ENCODE measurements around the gene STAB1.
"Not testable (repeated sequence)": the region's sequence is repeated elsewhere in the genome, so short reads cannot be mapped to it uniquely, and the experiment has no call there.

Gene STAB1

DNA sequence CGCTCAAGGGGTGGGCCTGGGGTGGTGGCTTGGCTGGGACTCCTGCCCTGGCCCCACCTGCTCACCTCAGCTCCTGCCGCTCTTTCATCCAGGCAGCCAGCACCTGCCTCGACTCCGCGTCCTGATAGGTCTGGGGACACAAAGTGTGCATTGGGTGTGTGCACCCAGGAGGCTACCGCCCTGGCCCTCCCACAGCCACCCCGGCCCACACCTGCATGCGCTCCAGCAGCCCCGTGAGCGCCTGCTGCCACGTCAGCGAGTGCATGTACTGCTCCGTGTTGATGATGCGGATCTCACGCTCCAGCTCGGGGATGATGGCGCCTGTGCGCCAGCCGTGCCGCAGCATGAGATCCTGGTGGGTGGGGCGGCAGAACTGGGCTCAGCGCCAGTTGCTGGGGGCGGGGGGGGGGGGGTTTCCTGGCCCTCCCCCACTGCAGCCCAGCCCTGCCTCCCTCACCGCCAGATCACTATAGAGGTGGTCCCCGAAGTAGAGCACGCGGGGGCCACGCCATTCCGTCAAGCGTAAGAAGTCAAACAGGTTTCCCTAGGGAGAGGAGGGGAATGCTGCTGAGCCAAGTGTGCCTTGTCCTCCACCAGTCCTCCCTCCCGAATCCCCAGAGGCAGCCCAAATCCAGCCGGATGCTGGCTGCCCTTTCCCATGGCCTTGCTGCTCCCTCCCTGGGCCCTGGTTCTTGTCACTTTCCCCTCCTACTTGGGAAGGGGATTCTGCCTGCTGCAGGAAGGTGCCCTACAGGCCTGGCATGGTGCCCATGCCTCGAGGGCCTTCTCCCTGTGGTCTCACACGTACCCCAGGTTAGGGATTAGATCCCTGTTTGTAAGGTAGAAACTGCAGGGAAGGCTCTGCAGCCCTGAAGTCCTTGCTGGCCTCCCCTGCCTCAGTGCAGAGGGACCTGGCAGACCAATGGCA is 29.9 kb downstream of the STAB1 start:
- no peak for DNase-seq

DNA sequence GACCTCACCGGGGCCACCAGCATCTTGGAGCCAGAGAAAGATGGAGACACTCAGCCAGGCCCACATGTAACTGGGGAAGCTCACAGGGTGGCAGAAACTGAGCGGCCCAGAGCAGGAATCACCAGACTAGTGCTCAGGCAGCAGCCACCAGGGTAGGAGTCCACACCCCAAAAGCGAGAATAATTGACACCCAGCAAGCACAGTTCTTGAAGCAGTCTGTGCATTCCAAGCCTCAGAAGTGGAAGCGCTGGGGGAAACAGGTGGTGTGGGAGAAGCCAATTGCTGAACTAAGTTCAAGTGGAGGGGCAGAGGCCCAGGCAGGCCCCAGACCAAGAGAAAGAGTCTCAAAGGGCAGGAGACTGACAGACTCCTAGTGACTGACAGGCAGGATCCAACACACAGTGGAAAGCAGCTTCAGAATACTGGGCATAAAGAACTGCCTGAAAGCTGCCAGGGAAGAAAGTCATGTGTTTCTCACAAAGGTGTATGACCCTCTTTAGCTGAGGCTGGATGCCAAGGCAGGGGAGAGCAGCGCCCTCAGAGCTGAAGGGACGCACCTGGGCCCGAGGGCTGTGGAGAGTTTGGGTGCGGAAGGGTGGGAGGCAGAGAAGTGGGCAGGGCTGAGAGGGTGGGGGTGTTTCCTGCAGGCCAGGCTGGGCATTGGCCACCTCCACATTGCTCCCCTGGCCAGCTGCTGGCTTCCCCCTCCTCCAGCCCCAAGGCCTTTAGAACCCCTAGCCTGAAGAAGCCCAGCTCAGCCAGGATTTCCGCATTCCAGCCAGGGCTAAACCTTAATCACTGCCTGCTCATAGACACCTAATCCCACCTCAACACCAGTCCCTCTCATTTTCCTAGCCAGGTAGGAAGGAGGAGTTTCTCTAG is 30.8 kb downstream of the STAB1 start:
- DNase-seq = no peak

DNA sequence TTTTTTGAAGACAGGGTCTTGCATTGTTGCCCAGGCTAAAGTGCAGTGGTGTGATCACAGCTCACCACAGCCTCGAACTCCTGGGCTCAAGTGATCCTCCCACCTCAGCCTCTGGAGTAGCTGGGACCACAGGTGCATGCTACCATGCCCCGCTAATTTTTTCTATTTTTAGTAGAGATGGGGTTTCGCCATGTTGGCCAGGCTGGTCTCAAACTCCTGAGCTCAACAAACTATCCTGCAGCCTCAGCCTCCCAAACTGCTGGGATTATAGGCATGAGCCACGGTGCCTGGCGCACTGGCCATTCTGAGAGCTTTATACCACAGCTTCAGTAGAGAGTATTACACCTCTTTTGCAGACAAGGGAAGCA is 31.5 kb downstream of the STAB1 start:
- DNase-seq = not testable (repeated sequence)

DNA sequence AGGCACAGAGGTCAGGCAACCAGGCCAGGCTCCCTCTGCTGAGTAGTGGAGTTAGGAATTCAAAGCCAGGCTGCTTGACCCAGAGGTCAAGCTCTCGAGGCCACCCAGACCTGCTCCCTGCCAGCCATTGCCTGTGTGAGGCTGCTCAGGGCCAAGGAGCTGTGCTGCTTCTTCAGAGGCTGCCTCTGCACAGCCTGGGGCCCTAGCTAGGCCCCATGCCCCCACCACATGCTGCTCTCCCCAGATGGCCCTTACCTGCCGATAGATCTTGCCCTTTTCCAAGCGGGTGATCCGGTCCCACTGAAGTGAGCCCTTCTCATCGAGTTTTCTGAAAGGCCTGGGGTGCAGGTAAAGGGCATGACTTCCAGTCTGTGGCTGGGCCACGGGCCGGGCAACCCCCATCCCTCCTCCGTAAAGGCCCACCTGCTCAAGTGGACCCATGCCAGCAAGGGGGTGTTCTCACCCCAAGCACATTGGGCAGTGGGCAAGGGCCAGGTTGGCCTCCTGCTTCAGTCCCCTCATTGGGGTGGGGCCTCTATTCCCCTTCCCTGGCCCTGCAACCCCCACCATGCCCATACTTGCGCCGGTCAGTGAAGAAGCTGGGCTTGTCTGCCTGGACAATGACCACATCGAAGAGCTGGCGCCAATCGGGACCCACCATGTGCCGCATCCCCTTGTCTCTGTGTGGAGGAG is 32.0 kb downstream of the STAB1 start:
- no peak for DNase-seq

DNA sequence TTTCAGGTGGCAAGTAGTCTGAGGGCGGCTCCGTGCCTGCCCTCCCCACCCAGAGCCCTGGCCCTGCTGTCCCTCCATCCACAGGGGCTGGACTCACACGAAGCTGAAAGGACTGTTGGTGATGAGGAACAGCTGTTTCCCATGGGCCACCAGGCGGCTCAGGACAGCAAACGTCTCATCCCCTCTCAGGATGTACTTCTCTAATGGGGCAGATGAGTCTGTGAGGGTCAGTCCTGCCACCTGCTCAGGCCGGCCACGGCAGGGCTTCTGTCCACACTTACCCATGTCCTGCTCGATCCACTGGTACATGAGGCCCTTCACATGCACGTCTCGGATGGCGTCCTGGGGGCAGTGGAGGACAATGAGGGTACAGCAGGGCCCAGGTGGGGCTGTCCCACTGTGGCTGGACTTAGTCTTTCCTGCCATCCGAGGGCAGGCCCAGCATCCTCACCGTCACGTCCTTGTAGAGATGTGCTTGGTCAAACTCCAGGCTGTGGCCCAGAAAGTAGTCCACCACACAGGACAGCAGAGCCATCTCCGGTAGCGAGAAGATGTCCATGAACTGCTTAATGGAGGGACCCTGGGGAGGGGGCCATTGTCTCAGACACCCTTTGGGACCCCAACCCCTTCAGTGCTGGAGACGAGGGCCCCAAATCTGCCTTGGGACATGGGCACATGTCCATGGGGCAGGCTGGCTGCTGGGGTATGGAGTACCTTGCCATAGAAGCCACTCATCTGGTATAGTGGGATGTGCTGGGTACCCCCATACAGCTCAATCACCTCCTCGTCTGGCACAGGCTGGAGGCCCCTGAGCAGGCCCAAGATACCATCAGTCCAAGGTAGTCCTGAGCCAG is 32.8 kb downstream of the STAB1 start:
- DNase-seq = no peak

DNA sequence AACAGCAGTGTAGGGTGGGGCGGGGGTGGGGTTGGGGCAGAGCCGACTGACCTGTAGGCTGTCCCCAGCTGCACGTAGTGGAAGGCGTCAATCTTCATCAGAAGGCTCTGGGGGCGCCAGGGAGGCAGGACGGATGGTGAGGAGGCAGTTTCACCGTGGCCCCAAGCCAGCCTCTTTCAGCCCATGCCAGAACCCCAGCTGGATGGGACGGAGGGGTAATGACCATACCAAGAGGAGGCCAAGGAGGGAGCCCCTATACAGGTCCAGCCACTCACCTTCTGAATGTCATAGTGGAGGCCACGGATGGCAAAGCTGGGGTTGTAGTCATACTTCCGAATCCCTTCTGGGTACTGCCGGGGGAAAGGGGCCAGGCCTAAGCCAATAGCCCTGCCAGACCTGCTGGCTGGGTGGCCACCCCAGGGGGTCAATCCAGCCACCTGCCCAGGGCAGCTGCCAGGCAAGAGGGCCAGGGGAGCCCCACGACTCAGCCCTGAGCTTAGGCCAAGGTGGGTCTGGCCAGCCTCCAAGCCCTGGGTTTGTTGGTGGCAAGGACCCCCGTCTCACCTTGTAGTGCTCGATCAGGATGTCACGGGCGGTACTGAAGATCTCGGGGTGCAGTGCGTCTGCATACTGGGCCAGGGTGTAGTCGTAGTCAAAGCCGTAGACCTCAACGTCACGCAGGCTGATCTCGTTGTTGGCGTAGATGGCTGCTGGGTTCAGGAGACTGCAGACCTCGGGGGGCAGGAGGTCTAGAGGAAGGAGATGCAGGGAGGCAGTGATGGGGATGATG is 33.6 kb downstream of the STAB1 start:
- DNase-seq = no peak

DNA sequence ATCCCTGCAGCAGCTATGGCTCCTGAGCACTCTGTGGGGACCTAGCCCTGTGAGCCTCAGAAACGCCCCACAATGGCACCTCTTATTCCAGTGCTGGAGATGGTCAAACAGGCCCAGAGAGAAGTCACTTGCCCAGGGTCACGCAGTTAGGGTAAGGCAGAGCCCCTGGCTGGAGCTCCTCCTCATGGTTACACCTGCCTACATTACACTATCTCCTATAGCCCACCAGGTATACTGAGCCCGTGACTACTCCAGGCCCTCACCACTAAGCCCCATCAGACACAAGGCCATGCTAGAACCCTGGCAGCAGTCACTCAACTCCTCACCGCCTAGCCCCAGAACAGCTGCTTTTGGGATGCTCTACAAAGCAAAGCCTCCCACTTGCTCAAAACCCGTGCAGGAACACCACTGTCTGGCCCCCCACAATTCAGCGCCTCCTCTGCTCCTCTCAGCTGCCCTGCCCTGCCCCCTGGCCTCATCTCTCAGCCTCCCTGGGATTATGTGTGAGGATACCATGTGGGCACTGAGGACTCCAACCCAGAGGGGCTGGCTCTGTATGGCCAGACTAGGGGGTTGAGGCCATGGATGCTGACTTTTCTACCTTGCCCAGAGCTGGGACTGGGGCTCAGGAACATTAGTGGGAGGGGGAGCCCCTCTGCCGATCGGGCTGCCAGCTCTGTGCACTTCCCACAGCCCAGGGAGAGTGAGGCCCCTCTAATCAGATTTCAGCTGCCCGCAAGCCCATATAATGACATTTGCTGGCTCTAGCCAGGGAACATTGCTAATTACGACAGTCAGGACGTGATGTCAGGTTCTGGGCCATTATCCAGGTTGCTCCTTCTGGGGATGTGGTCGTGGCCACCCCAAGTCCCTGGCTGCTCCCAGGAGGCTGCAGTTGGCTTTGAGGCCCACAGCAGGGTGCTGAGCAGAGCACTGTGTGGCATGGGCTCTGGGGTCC is 34.5 kb downstream of the STAB1 start:
- no peak for DNase-seq

DNA sequence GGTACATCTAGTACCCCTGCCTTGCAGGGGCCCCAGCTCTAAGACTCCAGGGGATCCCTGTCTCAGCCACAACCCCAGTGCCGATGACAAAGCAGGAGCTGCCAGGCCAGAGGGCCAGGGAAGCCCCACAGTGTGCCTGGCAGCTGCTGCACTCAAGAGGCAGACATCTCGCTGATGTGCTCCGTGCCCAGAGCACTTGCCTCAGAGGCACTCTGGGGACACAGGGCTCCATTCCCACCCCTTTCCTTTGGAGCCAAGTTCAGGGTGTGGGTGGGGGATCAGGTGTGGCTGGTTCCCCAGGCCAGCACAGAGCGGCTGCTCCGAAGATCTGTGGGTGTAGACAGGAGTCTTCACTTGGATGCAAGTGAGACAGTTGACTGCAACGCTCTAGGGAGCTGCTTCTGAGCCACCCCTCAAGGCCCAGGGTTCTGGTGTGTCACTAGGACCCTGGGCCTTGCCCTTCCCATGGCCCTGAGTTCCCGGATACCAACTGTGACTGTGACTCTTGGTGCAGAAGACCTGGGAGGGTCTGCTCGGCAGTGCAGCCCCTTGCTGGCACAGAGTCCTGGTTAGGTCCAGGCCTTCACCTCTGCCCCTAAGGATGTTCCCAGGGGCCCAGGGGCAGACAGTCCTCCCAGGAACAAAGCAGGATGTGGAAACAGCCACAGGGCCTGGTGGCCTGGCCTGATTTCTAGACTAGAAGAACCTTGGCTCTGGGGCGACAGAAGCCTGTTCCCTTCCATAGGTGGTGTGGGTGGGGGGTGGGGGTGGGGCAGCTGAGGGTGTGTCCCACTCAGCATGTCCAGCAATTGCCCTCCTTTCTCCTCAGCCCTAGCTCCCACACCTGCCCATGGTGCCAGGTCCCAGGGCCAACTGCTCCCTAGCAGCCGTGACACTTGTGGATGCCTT is 36.0 kb downstream of the STAB1 start:
- no peak for DNase-seq

DNA sequence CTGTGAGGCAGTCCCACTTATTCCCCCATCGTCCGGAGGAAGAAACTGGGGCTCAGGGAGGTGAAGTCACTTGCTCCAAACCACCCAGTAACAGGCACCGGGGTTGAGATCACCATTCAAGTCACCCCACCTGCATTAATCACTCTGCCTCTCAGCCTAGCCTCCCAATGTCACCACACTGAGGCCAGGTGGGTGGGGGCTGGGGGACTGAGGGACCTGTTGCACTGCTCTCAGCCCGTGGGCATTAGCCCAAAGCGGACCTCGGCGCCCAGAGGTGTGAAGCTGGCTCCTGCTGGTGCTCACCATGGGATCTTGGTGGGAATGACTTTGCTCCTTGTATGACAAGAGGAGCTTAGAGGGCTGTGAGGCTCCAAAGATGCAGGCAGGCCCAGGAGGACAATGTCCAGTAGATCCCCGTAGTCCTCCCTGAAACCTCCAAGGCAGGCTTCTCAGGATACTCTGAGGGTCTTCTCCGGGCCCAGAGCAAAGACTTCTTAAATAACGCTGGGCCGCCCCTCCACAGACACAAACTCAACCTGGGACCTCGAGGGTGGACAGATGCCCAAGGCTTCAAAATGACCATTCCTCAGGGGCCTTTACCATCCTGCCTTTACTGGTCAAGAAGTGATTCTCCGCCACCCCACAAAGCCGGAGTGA is 36.9 kb downstream of the STAB1 start:
- no peak for DNase-seq

DNA sequence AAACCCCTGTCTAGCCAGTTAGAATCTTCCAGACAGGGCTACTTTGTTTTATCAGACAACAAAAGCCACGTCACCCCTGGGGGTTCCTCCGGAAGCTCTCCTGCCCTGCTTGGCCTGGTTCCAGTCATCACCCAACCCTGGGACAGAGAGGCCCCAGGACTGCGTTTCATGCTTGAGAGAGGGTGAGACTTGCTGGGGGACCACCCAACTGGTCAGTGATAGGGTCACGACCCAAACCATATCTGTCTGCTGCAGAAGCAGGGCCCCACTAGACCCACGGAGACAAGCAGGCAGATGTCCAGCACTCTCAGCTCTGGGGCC is 37.3 kb downstream of the STAB1 start:
- DNase-seq = peak; percentile 27

DNA sequence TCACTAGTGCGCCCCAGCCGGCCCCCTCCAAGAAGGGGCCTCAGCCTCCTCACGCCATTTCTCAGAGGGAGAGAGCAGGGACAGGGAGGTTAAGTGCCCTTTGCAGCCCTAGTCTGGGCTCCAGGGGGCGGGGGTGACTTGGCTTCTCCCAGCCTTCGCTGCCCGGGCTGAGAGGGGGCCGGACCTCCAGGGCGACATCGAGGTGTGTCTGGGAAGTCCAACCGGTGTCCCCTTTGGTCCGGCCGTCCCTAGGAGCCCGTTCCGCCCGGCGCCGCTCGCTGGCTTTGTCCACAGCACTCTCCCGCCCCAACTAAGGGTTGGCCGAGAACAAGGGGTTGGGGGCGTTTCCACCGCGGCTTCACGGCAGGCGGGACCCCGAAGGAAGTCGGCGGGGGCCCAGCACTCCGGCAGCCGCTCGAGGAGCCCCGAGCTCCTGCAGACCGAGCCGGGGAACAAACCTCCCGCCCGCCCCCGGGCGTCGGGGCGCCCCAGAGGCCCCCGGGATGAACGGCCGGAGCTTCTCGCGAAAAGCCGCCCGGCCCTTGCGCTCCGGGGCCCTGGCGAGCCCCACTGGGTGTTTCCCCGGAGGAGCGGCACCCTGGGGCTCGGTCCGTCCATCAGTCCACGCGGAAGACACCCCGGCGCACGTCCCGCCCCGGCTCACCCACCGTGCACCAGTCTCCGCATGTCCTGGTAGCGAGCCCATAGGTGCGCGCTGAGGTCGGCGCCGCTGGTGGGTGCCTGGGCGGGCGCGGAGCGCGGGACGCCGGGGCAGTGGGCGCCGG is 37.9 kb downstream of the STAB1 start:
- DNase-seq = peak; percentile 23

DNA sequence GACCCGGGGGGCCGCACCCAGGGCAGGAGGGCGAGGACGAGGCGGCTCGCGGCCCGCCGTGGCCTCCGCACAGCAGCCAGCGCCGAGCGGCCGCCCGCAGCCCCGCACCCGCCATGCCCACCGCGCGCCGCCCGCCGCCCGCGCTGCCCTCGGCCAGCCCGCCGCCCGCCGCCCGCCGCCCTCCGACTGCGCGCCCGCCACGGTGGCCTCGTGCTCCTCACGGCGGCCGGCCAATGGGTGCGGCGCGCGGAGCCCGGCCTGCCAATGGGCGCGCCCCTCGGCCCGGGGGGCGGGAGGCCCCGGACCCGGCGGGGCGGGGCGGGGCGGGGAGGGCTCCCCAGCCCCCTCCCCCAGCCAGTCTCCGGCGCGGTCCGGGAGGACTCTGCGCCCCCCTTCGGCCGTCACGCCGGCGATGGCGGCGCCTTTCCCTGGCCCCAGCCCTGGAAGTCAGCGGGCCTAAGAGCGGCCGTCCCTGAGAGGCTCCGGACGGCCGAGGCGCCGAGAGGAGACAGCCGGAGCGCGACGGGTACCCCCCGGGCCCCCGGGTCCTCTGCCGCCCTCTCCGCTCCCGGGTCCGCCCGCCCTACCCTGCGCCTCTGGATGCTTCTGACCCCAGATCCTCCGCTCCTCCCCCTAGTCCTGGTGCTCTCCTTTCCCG is 38.6 kb downstream of the STAB1 start, which contains the start of gene NT5DC2:
Gene NT5DC2 (minus strand): TSS at position 235 of the 658 bp plus-strand sequence. CDS start 120 bp downstream, at position 115.
- DNase-seq = peak; percentile 68

DNA sequence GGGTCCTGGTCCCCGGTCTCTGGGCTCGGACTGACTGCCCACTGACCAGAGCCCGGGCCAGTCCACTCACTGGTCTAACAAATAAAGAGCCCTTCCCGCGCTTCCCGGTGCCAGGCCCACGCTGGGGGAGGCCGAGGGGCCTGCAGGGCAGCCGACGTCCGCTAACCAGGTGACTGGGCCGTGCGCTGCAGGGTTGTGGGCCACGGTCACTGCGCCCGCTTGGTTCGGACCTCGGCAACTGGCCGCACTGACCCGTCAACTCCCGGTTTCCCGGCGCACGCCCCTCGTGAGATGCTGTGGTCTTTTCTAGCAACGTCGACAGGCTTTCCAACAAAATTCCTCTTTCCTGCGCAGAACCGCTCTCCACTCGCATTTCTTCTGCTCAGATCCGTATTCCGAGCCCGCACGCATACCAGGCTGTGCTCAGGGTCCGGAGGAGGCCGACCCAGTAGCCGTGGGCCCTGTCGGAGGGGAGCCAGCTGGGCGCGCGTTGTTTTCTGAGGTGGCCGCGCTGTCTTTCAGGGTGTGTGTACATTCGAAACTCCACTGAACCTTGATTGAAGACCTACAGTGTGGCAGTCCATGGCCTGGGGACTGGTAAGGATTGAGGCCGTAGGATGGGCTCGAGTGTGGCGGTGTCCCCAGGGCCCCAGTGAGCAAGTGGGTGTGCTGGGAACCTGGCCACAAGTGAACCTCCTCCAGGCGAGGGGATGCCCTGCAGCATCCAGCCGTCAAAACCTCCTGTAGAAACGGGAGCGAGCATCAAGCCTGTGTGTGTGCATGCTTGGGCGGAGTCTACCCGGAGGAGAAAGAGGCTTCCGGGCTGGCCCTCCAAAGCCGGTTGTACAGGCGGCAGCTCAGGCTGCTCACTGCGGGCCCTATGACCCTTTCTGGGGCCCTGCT is 39.4 kb downstream of the STAB1 start:
- DNase-seq = no peak

DNA sequence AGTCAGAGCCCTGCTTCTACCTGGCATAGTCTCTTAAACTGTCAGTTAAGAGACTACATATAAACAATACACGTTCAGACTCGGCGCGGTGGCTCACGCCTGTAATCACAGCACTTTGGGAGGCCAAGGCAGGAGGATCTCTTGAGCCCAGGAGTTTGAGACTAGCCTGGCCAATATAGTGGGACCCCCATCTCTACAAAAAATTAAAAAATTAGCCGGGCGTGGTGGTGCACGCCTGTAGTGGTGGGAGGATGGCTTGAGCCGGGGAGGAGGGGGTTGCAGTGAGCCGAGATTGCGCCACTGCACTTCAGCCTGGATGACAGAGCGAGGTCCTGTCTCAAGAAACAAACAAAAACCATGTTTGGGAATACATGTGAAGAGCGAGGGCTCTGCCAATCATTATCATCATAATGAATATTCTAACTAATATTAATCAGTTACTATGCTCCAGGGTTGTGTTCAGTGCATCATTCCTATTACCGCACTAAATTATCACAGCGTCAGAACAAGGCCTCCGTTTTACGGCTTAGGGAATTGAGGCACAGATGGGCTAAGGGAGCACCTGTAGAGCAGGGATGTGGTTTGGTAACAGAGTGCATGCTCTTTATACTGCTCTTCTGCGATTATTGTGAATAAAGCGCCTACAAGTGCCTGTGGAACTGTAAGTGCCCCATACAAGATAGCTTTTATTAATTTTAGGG is 40.4 kb downstream of the STAB1 start:
- no peak for DNase-seq

DNA sequence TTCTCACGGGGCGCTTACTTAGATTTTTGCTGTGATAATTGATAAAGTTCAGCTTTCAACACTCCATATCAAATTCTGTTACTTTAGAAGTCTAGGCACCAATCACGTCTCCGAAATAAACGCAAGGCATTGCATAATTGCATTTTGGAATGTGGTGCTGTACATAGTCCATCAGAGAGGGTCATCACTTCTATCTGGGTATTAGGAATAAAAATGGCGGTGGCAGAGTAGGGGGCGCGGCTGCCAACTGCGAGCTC is 40.9 kb downstream of the STAB1 start:
- no peak for DNase-seq

Measured in activated CD4-positive, alpha-beta T cell treated with anti-CD3 and anti-CD28 coated beads, Interleukin-2, amount 50 U/mL, for 16 hours (primary cell).